HG03103 (cell line): ENCODE results near the gene AGPAT2.

Experiments
- ATAC-seq: cut with Tn5 transposase; IDR thresholded peaks from one replicate; pipeline ENCODE4 v1.9.1; 2021; ENCODE audit warnings: low read depth; ENCODE audit not compliant: unreplicated experiment

Gene AGPAT2

GRCh38 chr9:136686794-136687711, at the start of gene AGPAT2:
AGPAT2 (minus strand) TSS chr9:136687457; CDS start chr9:136687357, 100 bp downstream.
- ATAC-seq: no peak

GRCh38 chr9:136735812-136736480, 48.7 kb upstream of the AGPAT2 start:
- no peak for ATAC-seq

- no peak for ATAC-seq
Measured at GRCh38 chr9:136734837-136735496, 47.7 kb upstream of the AGPAT2 start.

- no peak for ATAC-seq
Measured at GRCh38 chr9:136733611-136734010, 46.4 kb upstream of the AGPAT2 start.

- ATAC-seq: no peak
Measured at GRCh38 chr9:136732444-136733178, 45.4 kb upstream of the AGPAT2 start.

GRCh38 chr9:136729926-136730325, 42.7 kb upstream of the AGPAT2 start:
- ATAC-seq: no peak

GRCh38 chr9:136729144-136729543, 41.9 kb upstream of the AGPAT2 start:
- ATAC-seq: no peak

GRCh38 chr9:136728548-136729123, 41.4 kb upstream of the AGPAT2 start:
- ATAC-seq: no peak

- ATAC-seq: peak; percentile 41
Measured at GRCh38 chr9:136728080-136728547, 40.9 kb upstream of the AGPAT2 start.

GRCh38 chr9:136726631-136727191, 39.5 kb upstream of the AGPAT2 start:
- ATAC-seq: no peak

- ATAC-seq: no peak
Measured at GRCh38 chr9:136726118-136726517, 38.9 kb upstream of the AGPAT2 start.

- no peak for ATAC-seq
Measured at GRCh38 chr9:136725612-136726011, 38.4 kb upstream of the AGPAT2 start.

GRCh38 chr9:136724772-136725171, 37.5 kb upstream of the AGPAT2 start:
- ATAC-seq: no peak

GRCh38 chr9:136723989-136724388, 36.7 kb upstream of the AGPAT2 start:
- no peak for ATAC-seq

- no peak for ATAC-seq
Measured at GRCh38 chr9:136723362-136723976, 36.2 kb upstream of the AGPAT2 start.

GRCh38 chr9:136722969-136723356, 35.7 kb upstream of the AGPAT2 start:
- no peak for ATAC-seq

GRCh38 chr9:136722093-136722968, 35.1 kb upstream of the AGPAT2 start:
- no peak for ATAC-seq

GRCh38 chr9:136721339-136722092, 34.3 kb upstream of the AGPAT2 start:
- no peak for ATAC-seq
